GM23248 (cell line): ENCODE results near the gene TM4SF20. TPM values are rescaled to one million over a fixed set of nuclear protein-coding genes. Genes with fewer than 3 reads are reported as not detected.

Source experiments
- DNase-seq: peaks from one replicate; pipeline ENCODE4 v3.0.0-alpha.2; 2015
- H2AFZ ChIP-seq: fragments of 200-600 bp; sonication (generic); 2 replicates; pipeline ENCODE4 v1.6.1; 2016; ENCODE audit warnings: antibody characterized with exemption
- H3F3A ChIP-seq: fragments of 200-600 bp; sonication (generic); 2 replicates; pipeline ENCODE4 v1.6.1; 2016; ENCODE audit warnings: mild to moderate bottlenecking, antibody characterized with exemption, mixed run types; ENCODE audit not compliant: insufficient read depth
- H3K27ac ChIP-seq: fragments of 200-600 bp; sonication (generic); 2 replicates; pipeline ENCODE4 v1.5.1; 2016; ENCODE audit warnings: mild to moderate bottlenecking
- H3K27me3 ChIP-seq: fragments of 200-600 bp; sonication (generic); replicated peaks from 2 replicates; pipeline ENCODE4 v1.6.1; 2016; ENCODE audit warnings: mild to moderate bottlenecking; ENCODE audit not compliant: insufficient read depth
- H3K36me3 ChIP-seq: fragments of 200-600 bp; sonication (generic); 2 replicates; pipeline ENCODE4 v1.6.1; 2016; ENCODE audit warnings: low read depth, mild to moderate bottlenecking
- H3K4me1 ChIP-seq: fragments of 200-600 bp; sonication (generic); 2 replicates; pipeline ENCODE4 v1.6.1; 2016; ENCODE audit warnings: mild to moderate bottlenecking; ENCODE audit not compliant: insufficient read depth
- H3K4me2 ChIP-seq: fragments of 200-600 bp; sonication (generic); one replicate; pipeline ENCODE4 v1.6.1; 2016; ENCODE audit warnings: mild to moderate bottlenecking; ENCODE audit not compliant: unreplicated experiment
- H3K4me3 ChIP-seq: fragments of 200-600 bp; sonication (generic); 2 replicates; pipeline ENCODE4 v1.5.1; 2016; ENCODE audit warnings: mild to moderate bottlenecking
- H3K79me2 ChIP-seq: fragments of 200-600 bp; sonication (generic); 2 replicates; pipeline ENCODE4 v1.6.1; 2016; ENCODE audit warnings: mild to moderate bottlenecking; ENCODE audit not compliant: insufficient read depth
- H3K9ac ChIP-seq: fragments of 200-600 bp; sonication (generic); 2 replicates; pipeline ENCODE4 v1.6.1; 2016; ENCODE audit warnings: mild to moderate bottlenecking
- H3K9me2 ChIP-seq: fragments of 200-600 bp; sonication (generic); 2 replicates; pipeline ENCODE4 v1.6.1; 2016; ENCODE audit warnings: mixed run types, mild to moderate bottlenecking, moderate library complexity; ENCODE audit not compliant: insufficient read depth
- H3K9me3 ChIP-seq: fragments of 200-600 bp; sonication (generic); one replicate; pipeline ENCODE4 v1.6.1; 2017; ENCODE audit warnings: low read depth
- H4K20me1 ChIP-seq: fragments of 200-600 bp; sonication (generic); 2 replicates; pipeline ENCODE4 v1.6.0; 2016; ENCODE audit not compliant: insufficient read depth
- EZH2 ChIP-seq: fragments of 200-600 bp; sonication (generic); IDR thresholded peaks from 2 replicates; pipeline ENCODE4 v1.6.1; 2018; ENCODE audit warnings: antibody characterized with exemption, mild to moderate bottlenecking; ENCODE audit not compliant: insufficient read depth, poor library complexity, severe bottlenecking
- EZH2phosphoT487 ChIP-seq: fragments of 200-600 bp; sonication (generic); IDR thresholded peaks from 2 replicates; pipeline ENCODE4 v1.6.1; 2018; ENCODE audit warnings: antibody characterized with exemption, moderate library complexity, mild to moderate bottlenecking, low read depth; ENCODE audit not compliant: insufficient read depth
- WGBS, 2 experiments: methylation state at CpG; one replicate each; pipeline ENCODE4 v1.1.6; 2015 to 2017; ENCODE audit warnings: low lambda C conversion rate in 2 of 2, low coverage in 1 of 2; ENCODE audit errors: missing lambda C conversion rate in 2 of 2; 5-methylcytosine and 5-hydroxymethylcytosine counted together
- in situ Hi-C: fragments of 300-500 bp; cut with MboI; formaldehyde crosslinking; loops from 2 replicates; pipeline ENCODE4 v1.15.0; 2020
- polyA plus RNA-seq: library from polyadenylated mRNA; unstranded; fragments of >200 nt; fragmentation: Nextera tagmentation; extraction: Ambion mirVana; gene quantifications from 2 replicates; pipeline ENCODE4 v1.2.1, GENCODE V29; 2016
- total RNA-seq: library from RNA; depleted of rRNA; stranded (reverse); fragments of >200 nt; shearing (Covaris generic); gene quantifications from 2 replicates; pipeline ENCODE4 v1.2.3, GENCODE V29; 2014

The TM4SF20 gene
- total and polyA plus RNA-seq, 2 experiments from 2014 or later, result 16.8 to 18.7 TPM

DNA sequence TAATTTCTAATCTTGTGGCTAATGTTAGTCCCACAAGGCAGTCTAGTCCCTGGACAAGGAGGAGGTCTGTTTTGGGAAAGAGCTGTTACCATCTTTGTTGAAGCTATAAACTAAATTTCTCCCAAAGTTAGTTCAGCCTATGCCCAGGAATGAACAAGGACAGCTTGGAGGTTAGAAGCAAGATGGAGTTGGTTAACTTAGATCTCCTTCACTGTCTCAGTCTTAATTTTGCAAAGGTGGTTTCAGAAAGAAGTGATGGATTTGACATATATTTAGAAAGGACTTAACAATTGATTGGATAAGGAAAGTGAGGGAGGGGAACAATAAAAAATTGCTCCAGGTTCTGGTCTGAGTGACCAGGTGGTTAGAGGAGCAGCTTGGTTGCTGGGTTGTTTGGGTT lies 23.2 kb upstream of the TM4SF20 start:
- DNase-seq, result no peak
- no peak for TF ChIP-seq EZH2phosphoT487
- TF ChIP-seq EZH2, result no peak
- H4K20me1 ChIP-seq, result no peaks in the 10 kb centered on the region
- no peak overlapping the region for H3K9ac ChIP-seq
- no peak overlapping the region for H2AFZ ChIP-seq
- peaks cover 16% of the 10 kb centered on the region for H3K4me1 ChIP-seq
- H3K27ac ChIP-seq, result no peak overlapping the region
- H3K4me2 ChIP-seq, result no peak overlapping the region
- no peaks in the 10 kb centered on the region for H3K36me3 ChIP-seq
- in situ Hi-C loops, result no loop called here
- no peaks in the 10 kb centered on the region for H3K79me2 ChIP-seq
- H3K9me2 ChIP-seq, result no peaks in the 10 kb centered on the region
- H3K27me3 ChIP-seq, result no peaks in the 10 kb centered on the region
- H3F3A ChIP-seq, result peaks cover 18% of the 10 kb centered on the region
- H3K9me3 ChIP-seq, result no peaks in the 10 kb centered on the region
- no peak overlapping the region for H3K4me3 ChIP-seq

DNA sequence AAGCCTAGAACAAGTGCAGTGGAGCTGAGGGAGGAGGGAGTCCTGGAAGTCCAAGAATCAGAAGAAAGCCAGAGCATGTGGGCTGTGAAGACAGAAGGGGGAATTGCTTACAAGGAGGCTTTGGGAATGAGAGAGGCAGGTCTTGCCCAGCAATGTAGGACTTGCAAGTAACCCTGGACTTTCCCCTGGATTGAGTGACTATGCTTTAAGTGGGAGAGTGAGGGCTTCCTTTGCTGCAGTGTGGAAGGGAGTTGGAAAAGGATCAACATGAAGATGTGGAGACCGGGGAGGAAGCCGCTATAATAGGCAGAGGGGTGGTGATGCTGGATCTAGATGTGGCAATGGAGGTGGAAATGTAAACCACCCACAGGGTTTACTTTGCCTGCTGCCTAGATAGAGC lies 22.4 kb upstream of the TM4SF20 start:
- H3K27me3 ChIP-seq, result no peaks in the 10 kb centered on the region
- DNase-seq, result no peak
- TF ChIP-seq EZH2phosphoT487, result no peak
- TF ChIP-seq EZH2, result no peak
- no peak overlapping the region for H3K27ac ChIP-seq
- in situ Hi-C loops, result no loop called here
- no peak overlapping the region for H2AFZ ChIP-seq
- H3K79me2 ChIP-seq, result no peaks in the 10 kb centered on the region
- H3K4me1 ChIP-seq, result peaks cover 9% of the 10 kb centered on the region
- H3F3A ChIP-seq, result peaks cover 11% of the 10 kb centered on the region
- H3K9me2 ChIP-seq, result no peaks in the 10 kb centered on the region
- no peak overlapping the region for H3K4me3 ChIP-seq
- no peaks in the 10 kb centered on the region for H3K36me3 ChIP-seq
- no peaks in the 10 kb centered on the region for H4K20me1 ChIP-seq
- H3K4me2 ChIP-seq, result no peak overlapping the region
- WGBS, 2 experiments, result 31 to 44% methylated on average over 2 of the region's 2 CpGs
- no peaks in the 10 kb centered on the region for H3K9me3 ChIP-seq
- no peak overlapping the region for H3K9ac ChIP-seq

DNA sequence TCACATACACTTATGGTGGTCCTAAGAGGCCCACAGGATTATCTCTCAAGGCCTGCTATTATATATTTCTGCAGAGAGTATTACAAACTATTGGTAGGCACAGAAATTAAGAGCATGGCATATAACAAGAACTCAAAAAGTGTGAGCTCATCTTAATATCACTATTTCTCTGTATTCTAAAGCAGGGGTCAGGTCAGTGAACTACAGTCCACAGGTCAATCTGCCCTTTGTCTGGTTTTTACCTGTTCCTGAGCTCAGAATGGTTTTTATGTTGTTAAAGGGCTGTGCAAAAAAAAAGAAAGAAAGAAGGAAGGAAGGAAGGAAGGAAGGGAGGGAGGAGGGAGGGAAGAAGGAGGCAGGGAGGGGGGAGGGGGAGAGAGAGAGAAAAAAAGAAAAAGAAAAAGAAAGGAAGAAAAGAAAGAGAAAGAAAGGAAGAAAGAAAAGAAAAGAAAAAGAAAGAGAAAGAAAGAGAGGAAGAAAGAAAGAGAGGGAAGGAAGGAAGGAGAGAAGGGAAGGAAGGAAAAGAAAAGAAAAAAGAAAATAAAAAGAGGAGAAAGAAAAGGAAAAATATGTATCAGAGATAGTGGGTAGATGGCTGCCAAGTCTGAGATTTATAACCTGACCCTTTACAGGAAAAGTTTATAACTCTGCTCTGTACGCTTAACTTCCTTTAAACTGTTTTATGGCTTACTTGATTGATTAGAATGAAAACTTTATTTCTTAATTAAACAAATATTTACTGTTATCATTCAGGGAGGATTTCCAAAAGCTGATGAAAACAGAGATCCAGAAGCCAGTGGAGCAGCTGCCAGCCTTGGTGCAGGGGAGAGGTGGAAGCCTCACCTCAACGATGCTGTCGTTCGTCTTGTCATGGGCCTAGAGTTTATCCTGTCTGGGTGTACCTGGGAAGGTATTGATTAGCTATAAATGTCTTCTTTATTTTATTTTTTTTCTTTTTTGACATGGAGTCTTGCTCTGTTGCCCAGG lies 19.9 kb upstream of the TM4SF20 start:
- Histone ChIP-seq H3K79me2 (no peaks in the 10 kb centered on the region), H3K9me2 (no peaks in the 10 kb centered on the region), H3K4me3 (no peak overlapping the region), H4K20me1 (no peaks in the 10 kb centered on the region), H3K27ac (no peak overlapping the region), H2AFZ (no peak overlapping the region), H3K27me3 (no peaks in the 10 kb centered on the region), H3K9me3 (no peaks in the 10 kb centered on the region), H3K36me3 (no peaks in the 10 kb centered on the region), H3K4me1 (peaks cover 5% of the 10 kb centered on the region; the same call in 1 of the 2 replicates), H3K4me2 (no peak overlapping the region), H3F3A (no peaks in the 10 kb centered on the region), H3K9ac (no peak overlapping the region)
- DNase-seq, result no peak
- in situ Hi-C loops, result no loop called here
- WGBS, 2 experiments, result 97 to 99% methylated on average over 4 of the region's 4 CpGs
- TF ChIP-seq EZH2 (no peak), EZH2phosphoT487 (no peak)

GRCh38 chr2:227397562-227397961 lies 18.5 kb upstream of the TM4SF20 start:
- no peak overlapping the region for H3K4me2 ChIP-seq
- no peaks in the 10 kb centered on the region for H3K79me2 ChIP-seq
- H3K9me3 ChIP-seq, result no peaks in the 10 kb centered on the region
- TF ChIP-seq EZH2phosphoT487, result no peak
- no peak for TF ChIP-seq EZH2
- H3K27me3 ChIP-seq, result no peaks in the 10 kb centered on the region
- no peaks in the 10 kb centered on the region for H4K20me1 ChIP-seq
- H3K4me3 ChIP-seq, result no peak overlapping the region
- peaks cover 17% of the 10 kb centered on the region for H3K4me1 ChIP-seq
- H3K27ac ChIP-seq, result no peak overlapping the region
- H3K36me3 ChIP-seq, result no peaks in the 10 kb centered on the region
- 77 to 92% methylated on average over 4 of the region's 4 CpGs for WGBS, 2 experiments
- no peak overlapping the region for H3K9ac ChIP-seq
- peaks cover 10% of the 10 kb centered on the region; the same call in 1 of the 2 replicates for H3F3A ChIP-seq
- no peak overlapping the region for H2AFZ ChIP-seq
- no peak for DNase-seq
- no peaks in the 10 kb centered on the region for H3K9me2 ChIP-seq
- in situ Hi-C loops, result no loop called here
